ENCODE measurements around the gene TPCN2.

TPCN2 gene

GRCh38 chr11:69003866-69004367 is 44.8 kb upstream of the TPCN2 start:
- 96 to 99% methylated on average over 18 to 20 of the region's 20 CpGs for WGBS, 2 experiments (ENCODE audit: insufficient coverage in 2 of 2)
- Histone ChIP-seq H3K36me3 (ENCODE audit: control insufficient read depth, insufficient read depth, low read length) (peaks cover 19% of the 10 kb centered on the region), H3K9me3 (ENCODE audit: control insufficient read depth, low read length) (no peaks in the 10 kb centered on the region), H3K4me1 (ENCODE audit: control insufficient read depth, insufficient read depth, low read length, poor library complexity, severe bottlenecking) (peaks cover 21% of the 10 kb centered on the region), H3K27ac (ENCODE audit: low read depth, low read length, severe bottlenecking) (no peak overlapping the region), H3K4me3 (ENCODE audit: extremely low read depth, insufficient read depth, low read length, poor library complexity, severe bottlenecking) (no peak overlapping the region)

DNA sequence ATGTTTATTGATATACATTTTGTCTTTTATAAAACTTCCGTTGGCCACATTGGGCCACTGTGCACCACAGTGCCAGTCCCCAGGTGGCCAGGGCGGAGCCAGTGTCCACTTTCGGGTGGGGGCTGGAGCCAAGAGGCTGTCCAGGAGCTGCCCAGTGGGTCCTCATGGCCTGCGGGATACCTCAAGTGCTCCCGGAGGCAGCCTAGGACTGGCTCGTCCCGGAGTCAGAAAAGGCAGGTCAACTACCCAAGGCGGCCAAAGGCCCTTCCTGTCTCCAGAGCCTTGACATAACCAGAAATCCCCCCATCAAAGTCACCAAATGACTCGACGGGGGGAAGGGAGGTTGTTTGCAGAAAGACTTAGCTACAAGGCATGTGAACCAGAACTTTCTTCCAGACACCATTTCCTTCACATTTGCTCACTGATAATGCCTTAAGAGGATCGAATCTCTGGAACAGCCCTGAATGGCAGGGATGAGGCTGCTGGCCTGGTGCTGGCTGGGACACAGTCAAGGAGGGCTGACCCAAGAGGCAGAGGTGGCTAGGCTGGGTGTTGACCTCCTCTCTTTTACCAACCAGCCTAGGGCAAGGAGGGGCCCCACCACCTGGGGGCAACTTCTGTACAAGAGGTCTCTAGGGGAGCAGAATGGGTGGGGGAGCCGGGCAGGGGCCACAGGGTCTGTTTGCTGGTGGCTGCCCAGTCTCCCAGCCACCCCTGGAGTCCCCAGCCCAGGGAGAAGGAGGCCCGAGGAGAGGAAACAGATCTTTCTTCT is 44.1 kb upstream of the TPCN2 start:
- Histone ChIP-seq H3K27ac (ENCODE audit: low read depth, low read length, severe bottlenecking) (no peak overlapping the region), H3K36me3 (ENCODE audit: control insufficient read depth, insufficient read depth, low read length) (peaks cover 19% of the 10 kb centered on the region), H3K4me3 (ENCODE audit: extremely low read depth, insufficient read depth, low read length, poor library complexity, severe bottlenecking) (no peak overlapping the region), H3K4me1 (ENCODE audit: control insufficient read depth, insufficient read depth, low read length, poor library complexity, severe bottlenecking) (peaks cover 27% of the 10 kb centered on the region), H3K9me3 (ENCODE audit: control insufficient read depth, low read length) (no peaks in the 10 kb centered on the region)
- WGBS, 2 experiments (ENCODE audit: insufficient coverage in 2 of 2): 87% methylated on average over 6 to 11 of the region's 13 CpGs

- 95 to 97% methylated on average over 26 of the region's 27 CpGs for WGBS, 2 experiments (ENCODE audit: insufficient coverage in 2 of 2)
- Histone ChIP-seq H3K27ac (ENCODE audit: low read depth, low read length, severe bottlenecking) (no peak overlapping the region), H3K4me3 (ENCODE audit: extremely low read depth, insufficient read depth, low read length, poor library complexity, severe bottlenecking) (no peak overlapping the region), H3K9me3 (ENCODE audit: control insufficient read depth, low read length) (no peaks in the 10 kb centered on the region), H3K36me3 (ENCODE audit: control insufficient read depth, insufficient read depth, low read length) (peaks cover 19% of the 10 kb centered on the region), H3K4me1 (ENCODE audit: control insufficient read depth, insufficient read depth, low read length, poor library complexity, severe bottlenecking) (peaks cover 34% of the 10 kb centered on the region)
Observed at GRCh38 chr11:69005183-69005630, 43.5 kb upstream of the TPCN2 start.

DNA sequence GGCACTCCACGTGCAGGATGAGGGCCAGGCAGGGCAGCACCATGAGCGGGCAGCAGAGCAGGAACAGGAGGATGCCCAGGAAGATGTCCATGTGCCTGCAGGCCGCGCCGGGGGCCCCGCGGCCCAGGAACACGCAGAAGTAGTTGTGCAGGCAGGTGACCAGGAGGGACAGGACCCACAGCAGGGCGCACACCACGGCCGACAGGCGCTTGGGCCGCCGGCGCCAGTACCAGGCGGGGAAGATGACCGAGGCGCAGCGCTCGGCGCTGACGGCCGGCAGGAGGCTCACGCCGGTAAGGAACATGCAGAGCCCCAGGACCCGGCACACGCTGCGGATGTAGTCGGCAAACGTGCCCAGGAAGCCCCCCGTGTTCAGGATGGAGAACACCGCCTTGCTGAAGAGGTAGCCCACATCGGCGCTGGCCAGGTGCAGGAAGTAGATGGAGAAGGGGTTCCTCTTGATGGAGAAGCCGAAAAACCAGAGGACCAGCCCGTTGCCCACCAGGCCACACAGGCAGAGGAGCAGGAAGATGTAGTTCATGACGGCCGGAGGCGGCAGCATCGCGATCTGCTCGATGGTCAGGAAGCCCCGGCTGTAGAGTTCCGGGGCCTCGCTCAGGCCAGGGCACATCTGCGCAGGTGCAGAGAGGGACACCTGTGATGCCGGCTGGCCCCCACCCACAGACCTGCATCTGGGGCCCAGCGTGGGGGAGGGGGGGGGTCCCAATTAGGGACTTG is 42.9 kb upstream of the TPCN2 start:
- Histone ChIP-seq H3K9me3 (ENCODE audit: control insufficient read depth, low read length) (no peaks in the 10 kb centered on the region), H3K4me3 (ENCODE audit: extremely low read depth, insufficient read depth, low read length, poor library complexity, severe bottlenecking) (no peak overlapping the region), H3K27ac (ENCODE audit: low read depth, low read length, severe bottlenecking) (no peak overlapping the region), H3K36me3 (ENCODE audit: control insufficient read depth, insufficient read depth, low read length) (peaks cover 19% of the 10 kb centered on the region), H3K4me1 (ENCODE audit: control insufficient read depth, insufficient read depth, low read length, poor library complexity, severe bottlenecking) (peaks cover 39% of the 10 kb centered on the region)
- WGBS, 2 experiments (ENCODE audit: insufficient coverage in 2 of 2): 96% methylated on average over 35 to 48 of the region's 48 CpGs

DNA sequence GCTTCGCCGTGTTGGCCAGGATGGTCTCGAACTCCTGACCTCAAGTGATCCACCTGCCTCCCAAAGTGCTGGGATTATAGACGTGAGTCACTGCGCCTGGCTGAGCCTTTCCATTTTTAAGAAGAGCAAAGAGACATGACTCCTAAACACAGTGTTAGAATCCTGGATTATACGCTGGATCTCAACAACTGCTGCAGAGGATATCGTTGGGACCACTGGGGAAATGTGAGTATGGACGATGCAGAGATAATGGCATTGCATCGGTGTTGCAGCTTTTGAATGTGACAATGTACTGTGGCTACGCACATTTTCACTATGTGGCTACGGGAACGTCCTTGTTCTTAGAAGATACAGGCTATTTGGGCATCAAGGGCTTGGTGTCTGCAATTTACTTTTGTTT is 41.9 kb upstream of the TPCN2 start:
- WGBS, 2 experiments (ENCODE audit: insufficient coverage in 2 of 2): 90 to 97% methylated on average over 12 of the region's 12 CpGs
- Histone ChIP-seq H3K27ac (ENCODE audit: low read depth, low read length, severe bottlenecking) (no peak overlapping the region), H3K4me3 (ENCODE audit: extremely low read depth, insufficient read depth, low read length, poor library complexity, severe bottlenecking) (no peak overlapping the region), H3K36me3 (ENCODE audit: control insufficient read depth, insufficient read depth, low read length) (peaks cover 19% of the 10 kb centered on the region), H3K4me1 (ENCODE audit: control insufficient read depth, insufficient read depth, low read length, poor library complexity, severe bottlenecking) (peaks cover 50% of the 10 kb centered on the region), H3K9me3 (ENCODE audit: control insufficient read depth, low read length) (no peaks in the 10 kb centered on the region)

DNA sequence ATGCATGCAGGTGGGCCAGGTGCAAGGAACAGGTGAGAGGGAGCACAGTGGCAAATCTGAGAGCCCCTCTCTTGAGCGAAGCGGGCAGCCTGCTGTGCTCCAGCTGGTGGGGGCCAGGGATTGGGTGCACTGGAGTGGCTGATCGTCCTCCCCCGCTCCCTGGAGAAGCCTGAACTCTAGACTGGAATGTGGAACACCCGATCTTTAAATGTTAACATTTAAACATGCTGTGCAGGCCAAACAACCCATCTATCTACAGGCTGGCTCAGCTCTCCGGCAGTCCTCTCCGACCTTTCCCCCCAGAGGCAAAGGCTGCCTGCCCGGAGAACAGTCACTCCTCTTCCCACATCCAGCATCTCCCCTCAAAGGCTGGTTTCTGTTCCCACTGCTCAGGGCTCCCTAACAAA is 40.8 kb upstream of the TPCN2 start:
- H3K9me3 ChIP-seq (ENCODE audit: control insufficient read depth, low read length): no peaks in the 10 kb centered on the region
- 70 to 80% methylated on average over 6 to 7 of the region's 8 CpGs for WGBS, 2 experiments (ENCODE audit: insufficient coverage in 2 of 2)
- peaks cover 19% of the 10 kb centered on the region for H3K36me3 ChIP-seq (ENCODE audit: control insufficient read depth, insufficient read depth, low read length)
- H3K4me1 ChIP-seq (ENCODE audit: control insufficient read depth, insufficient read depth, low read length, poor library complexity, severe bottlenecking): peaks cover 57% of the 10 kb centered on the region
- peak overlapping the region; percentile 84 for H3K27ac ChIP-seq (ENCODE audit: low read depth, low read length, severe bottlenecking)
- H3K4me3 ChIP-seq (ENCODE audit: extremely low read depth, insufficient read depth, low read length, poor library complexity, severe bottlenecking): no peak overlapping the region

DNA sequence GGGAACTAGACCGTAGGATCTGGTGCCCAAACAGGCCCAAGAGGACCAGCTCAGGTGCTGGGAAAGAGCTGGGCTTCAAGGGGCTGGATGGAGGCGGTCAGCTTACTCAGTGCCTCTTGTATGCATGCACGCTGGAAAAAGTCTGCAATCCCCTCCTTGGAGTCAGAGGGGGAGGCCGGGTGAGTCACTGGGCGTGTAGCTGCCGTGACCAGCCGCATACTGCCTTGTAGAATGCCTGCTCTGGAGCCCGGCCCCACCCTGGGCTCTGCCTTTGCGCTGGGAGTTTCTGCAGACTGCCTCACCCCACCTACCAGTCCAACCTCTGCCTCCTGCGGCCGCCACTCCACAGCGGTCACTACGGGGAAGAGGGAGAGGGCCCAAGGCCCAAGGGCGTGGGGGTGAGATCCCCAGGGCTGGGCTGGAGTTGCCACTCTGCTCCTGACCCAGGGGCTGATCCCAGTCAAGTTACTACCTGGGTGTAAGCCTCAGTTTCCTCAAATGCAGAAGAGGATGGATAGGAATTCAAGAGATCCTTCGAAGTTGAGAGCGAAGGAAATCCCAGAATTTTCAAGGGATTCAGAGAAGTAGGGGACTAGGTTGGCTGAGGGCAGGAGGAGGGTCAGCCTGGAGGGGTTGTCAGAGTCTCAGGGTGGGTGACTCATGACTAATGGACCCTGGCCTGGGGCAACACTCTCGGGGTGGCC is 39.8 kb upstream of the TPCN2 start:
- peaks cover 64% of the 10 kb centered on the region for H3K4me1 ChIP-seq (ENCODE audit: control insufficient read depth, insufficient read depth, low read length, poor library complexity, severe bottlenecking)
- H3K36me3 ChIP-seq (ENCODE audit: control insufficient read depth, insufficient read depth, low read length): peaks cover 19% of the 10 kb centered on the region
- peak overlapping the region; percentile 84 for H3K27ac ChIP-seq (ENCODE audit: low read depth, low read length, severe bottlenecking)
- WGBS, 2 experiments (ENCODE audit: insufficient coverage in 2 of 2): 63 to 67% methylated on average over 13 to 15 of the region's 17 CpGs
- H3K9me3 ChIP-seq (ENCODE audit: control insufficient read depth, low read length): no peaks in the 10 kb centered on the region
- H3K4me3 ChIP-seq (ENCODE audit: extremely low read depth, insufficient read depth, low read length, poor library complexity, severe bottlenecking): no peak overlapping the region

DNA sequence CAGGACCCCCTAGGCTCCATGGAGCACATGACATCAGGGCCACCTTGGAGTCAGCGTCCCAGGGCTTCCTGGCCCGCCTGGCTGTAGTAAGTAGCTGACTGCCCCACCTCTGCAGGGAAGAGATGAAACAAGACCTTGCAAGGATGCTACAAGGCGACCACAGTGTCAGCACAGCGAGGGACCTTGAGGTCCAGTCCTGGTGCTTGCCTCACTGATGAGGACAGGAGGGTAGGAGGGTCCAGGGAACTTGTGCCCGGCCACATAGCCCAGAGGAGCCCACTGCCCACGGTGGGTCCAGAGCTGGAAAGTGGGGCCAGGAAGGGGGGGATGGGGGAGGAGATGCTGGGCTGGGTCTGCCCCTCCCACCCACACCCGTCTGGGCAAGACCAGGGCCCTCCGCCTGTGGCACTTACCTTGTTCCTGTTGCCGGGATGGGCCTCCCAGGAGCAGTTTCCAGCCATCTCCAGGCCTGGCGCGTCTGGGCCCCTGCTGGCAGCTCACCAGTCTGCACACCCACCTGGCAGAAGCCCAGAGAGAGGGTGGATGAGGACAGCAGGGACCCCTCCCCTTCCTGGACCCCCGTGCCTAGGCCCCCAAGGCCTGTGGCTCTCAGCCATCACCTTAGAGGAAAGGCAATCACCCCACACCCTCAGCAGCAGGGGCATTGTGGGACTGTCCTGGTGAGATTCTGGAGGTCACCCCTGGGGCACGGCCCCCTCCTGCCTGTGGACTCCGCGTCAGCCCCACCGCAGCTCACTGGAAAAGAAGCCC is 39.1 kb upstream of the TPCN2 start:
- Histone ChIP-seq H3K4me1 (ENCODE audit: control insufficient read depth, insufficient read depth, low read length, poor library complexity, severe bottlenecking) (peaks cover 71% of the 10 kb centered on the region), H3K27ac (ENCODE audit: low read depth, low read length, severe bottlenecking) (peak overlapping the region; percentile 84), H3K9me3 (ENCODE audit: control insufficient read depth, low read length) (no peaks in the 10 kb centered on the region), H3K4me3 (ENCODE audit: extremely low read depth, insufficient read depth, low read length, poor library complexity, severe bottlenecking) (no peak overlapping the region), H3K36me3 (ENCODE audit: control insufficient read depth, insufficient read depth, low read length) (peaks cover 16% of the 10 kb centered on the region)
- whole genome bisulfite sequencing, 2 experiments (ENCODE audit: insufficient coverage in 2 of 2): 91 to 93% methylated on average over 8 to 9 of the region's 16 CpGs

DNA sequence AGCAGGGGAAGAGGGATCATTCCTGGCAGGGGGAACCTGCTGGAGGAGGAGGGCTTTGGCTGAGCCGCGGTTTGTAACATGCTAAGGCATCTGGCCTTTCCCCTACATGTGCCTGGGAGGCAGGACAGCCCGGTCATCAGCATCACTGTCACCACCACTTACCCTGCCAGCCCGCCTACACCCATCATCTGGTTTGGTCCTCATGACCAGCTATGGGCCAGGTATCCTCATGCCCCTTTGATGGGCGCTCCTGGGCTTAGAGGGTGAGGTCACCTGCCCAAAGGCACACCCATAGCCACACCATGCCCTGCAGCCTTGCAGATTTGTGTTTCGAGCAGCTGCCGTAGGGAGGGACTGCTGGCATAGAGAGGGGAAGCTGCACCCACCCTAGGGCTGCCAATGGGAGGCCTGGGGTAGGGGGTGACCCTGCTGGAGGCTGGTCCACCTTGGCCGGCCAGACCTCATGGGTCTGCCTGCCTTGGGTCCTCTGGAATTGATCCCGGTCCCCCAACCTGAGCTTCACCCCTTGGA is 38.3 kb upstream of the TPCN2 start:
- peaks cover 10% of the 10 kb centered on the region for H3K36me3 ChIP-seq (ENCODE audit: control insufficient read depth, insufficient read depth, low read length)
- no peak overlapping the region for H3K27ac ChIP-seq (ENCODE audit: low read depth, low read length, severe bottlenecking)
- no peaks in the 10 kb centered on the region for H3K9me3 ChIP-seq (ENCODE audit: control insufficient read depth, low read length)
- WGBS, 2 experiments (ENCODE audit: insufficient coverage in 2 of 2): 71 to 82% methylated on average over 6 of the region's 9 CpGs
- peaks cover 71% of the 10 kb centered on the region for H3K4me1 ChIP-seq (ENCODE audit: control insufficient read depth, insufficient read depth, low read length, poor library complexity, severe bottlenecking)
- peak overlapping the region; percentile 11 for H3K4me3 ChIP-seq (ENCODE audit: extremely low read depth, insufficient read depth, low read length, poor library complexity, severe bottlenecking)

Measured in mesodermal cell (in vitro differentiated cells).